HG03045 (cell line): ENCODE results near the gene SUMO3.
A peak's percentile ranks its signal among the peaks of the same experiment; 100 is the strongest.

Experiments used
- ATAC-seq: cut with Tn5 transposase; IDR thresholded peaks from one replicate; pipeline ENCODE4 v1.9.1; 2021; ENCODE audit warnings: mild to moderate bottlenecking, moderate library complexity; ENCODE audit not compliant: unreplicated experiment

The SUMO3 gene

GRCh38 chr21:44804762-44805161 is 13.1 kb downstream of the SUMO3 start:
- no peak for ATAC-seq

DNA sequence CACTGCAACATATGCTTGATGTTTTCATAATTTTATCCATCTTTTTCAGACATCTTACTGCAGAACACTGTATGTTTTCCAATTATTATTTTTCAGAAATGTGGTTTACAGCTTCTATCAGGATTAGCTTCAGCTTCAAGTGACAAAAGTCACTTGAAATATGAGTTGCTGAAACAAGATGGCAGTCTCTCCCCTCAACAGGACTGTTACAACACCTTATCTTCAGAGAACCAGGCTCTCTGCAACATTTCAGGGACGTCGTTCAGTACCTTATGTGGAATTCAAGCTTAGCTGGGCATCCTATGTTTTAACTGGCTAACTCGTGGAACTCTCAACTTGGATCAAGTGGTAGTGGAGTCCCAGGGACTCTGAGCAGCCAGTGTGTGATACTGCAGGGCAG is 14.2 kb downstream of the SUMO3 start:
- ATAC-seq: no peak

GRCh38 chr21:44802396-44803153 is 15.3 kb downstream of the SUMO3 start:
- peak; percentile 4 for ATAC-seq

- peak; percentile 86 for ATAC-seq
Measured at GRCh38 chr21:44801468-44802395, 16.1 kb downstream of the SUMO3 start, which contains the start of gene UBE2G2. Gene UBE2G2, minus strand, starts transcription at chr21:44801820. Its CDS starts 72 bp downstream, at chr21:44801748.

GRCh38 chr21:44800971-44801467 is 16.8 kb downstream of the SUMO3 start:
- ATAC-seq: no peak

DNA sequence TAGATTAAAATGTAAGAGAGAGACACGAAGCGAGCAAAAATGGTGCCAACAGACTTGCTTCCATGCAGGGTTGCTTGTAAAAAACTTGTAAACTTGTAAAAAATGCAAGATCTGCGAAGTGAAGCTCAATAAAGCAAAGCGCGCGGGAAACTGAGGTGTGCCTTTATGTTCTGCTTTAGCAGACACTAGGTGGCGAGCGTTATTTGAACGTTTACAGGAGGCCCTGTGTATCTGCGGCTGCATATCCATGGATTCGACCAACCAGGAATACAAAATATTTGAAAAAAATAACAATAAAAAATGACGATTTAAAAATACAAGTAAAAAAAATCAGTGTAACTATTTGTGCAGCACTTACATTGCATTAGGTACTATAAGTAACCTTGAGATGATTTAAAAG is 17.8 kb downstream of the SUMO3 start:
- ATAC-seq: no peak

DNA sequence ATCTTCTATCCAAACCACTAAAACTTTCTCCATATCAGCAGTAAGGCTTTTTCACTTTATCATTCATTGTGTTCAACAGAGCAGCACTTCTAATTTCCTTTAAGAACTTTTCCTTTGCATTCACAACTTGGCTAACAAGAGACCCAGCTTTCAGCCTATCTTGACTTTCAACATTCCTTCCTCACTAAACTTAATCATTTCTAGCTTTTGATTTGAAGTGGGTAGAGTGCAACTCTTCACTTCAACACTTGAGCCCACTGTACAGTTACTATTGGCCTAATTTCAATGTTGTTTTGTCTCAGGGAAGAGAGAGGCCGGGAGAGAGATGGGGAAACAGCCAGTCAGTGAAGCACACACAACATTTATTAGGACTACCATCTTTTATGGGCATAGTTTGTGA is 18.2 kb downstream of the SUMO3 start:
- no peak for ATAC-seq

GRCh38 chr21:44797775-44798174 is 20.1 kb downstream of the SUMO3 start:
- no peak for ATAC-seq

- ATAC-seq: no peak
Measured at GRCh38 chr21:44795342-44795741, 22.5 kb downstream of the SUMO3 start.

GRCh38 chr21:44793592-44794374 is 24.1 kb downstream of the SUMO3 start:
- ATAC-seq: no peak

DNA sequence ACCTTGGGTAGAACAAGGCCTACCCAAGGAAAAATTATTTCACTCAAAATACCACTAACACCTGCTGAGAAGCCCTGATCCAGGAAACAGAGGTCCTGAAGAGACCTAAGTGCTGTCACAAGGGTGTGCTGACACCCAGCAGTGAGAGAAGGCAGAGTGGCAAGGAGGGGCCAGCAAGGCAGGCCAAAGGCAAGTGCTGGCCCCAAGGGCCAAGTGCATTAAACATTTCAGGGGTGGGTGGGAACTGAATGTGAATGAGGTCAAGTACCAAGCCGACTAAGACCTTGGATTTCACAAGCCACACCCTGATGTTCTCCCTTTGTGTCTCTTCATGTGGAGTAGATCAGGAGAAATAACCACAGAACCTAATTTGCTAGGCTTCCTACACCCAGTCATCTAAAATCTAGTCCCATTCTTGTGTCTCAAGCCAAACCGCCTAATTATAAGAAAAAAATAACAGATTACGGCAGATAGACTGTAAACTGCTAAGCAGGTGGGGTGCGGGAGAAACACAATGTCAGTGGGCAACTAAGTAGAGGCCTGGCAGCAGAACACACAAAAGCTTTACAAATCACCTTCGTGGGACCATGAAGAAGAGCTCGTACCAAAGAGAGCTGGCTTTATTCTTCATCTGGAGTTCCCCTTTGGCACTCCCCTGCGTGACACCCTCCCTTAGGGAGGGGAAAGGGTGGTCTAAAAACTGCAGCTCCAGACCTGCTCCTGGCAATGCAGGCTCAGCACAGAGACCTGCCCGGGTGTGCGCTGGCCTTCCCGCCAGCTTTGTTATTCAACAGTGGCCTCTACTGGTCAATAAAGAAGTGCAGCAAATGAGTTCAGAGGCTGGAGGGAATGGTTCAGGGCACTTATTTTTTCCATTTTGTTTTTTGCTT is 24.9 kb downstream of the SUMO3 start:
- ATAC-seq: no peak

- no peak for ATAC-seq
Measured at GRCh38 chr21:44791993-44792392, 25.9 kb downstream of the SUMO3 start.

- no peak for ATAC-seq
Measured at GRCh38 chr21:44791246-44791645, 26.6 kb downstream of the SUMO3 start.

DNA sequence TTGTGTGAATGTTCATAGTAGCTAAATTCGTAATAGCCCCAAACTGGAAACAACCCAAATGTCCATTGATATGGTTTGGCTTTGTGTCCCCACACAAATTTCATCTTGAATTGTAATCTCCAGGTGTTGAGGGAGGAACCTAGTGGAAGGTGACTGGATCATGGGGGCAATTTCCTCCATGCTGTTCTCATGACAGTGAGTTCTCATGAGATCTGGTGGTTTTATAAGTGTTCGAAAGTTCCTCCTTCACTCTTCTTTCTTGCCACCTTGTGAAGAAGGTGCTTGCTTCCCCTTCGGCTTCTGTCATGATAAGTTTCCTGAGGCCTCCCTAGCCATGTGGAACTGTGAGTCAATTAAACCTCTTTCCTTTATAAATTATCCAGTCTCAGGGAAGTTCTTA is 27.5 kb downstream of the SUMO3 start:
- ATAC-seq: no peak

GRCh38 chr21:44789880-44790279 is 28.0 kb downstream of the SUMO3 start:
- no peak for ATAC-seq

- ATAC-seq: no peak
Measured at GRCh38 chr21:44785620-44786335, 32.1 kb downstream of the SUMO3 start.

- ATAC-seq: no peak
Measured at GRCh38 chr21:44784810-44785209, 33.1 kb downstream of the SUMO3 start.

DNA sequence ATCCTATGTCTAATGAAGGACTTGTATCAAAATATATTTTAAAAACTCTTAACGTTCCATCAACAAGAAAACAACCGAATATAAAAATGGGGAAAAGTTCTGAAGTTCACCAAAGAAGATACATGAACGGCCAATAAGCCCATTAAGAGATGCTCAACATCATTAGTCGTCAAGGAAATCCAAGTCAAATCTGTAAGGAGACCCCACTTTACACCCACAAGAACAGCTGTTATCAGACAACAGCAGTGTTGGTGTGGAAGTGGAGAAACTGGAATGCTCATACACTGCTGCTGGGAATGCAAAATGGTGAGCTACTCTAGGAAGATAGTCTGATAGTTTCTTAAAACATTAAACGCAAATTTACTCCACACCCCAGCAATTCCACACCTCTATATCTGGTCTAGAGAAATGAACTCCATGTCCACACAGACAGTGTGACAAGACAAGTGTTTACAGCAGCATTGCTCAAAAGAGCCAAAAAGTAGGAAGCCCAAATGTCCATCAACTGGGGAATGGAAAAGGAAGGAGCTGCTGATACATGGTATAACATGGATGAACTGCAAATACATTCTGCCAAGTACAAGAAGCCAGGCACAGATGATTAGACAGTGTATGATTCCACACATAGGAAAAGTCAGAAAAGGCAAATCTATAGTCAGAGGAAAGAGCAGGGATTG is 34.7 kb downstream of the SUMO3 start:
- no peak for ATAC-seq
